ENCODE data around the gene USP12.
"Not testable (repeated sequence)": the region's sequence is repeated elsewhere in the genome, so short reads cannot be mapped to it uniquely, and the experiment has no call there.

USP12 gene

GRCh38 chr13:27171244-27171826 is at the start of gene USP12:
Gene USP12 (minus strand): TSS chr13:27171811. CDS start chr13:27171639, 172 bp downstream.
- peak; percentile 43 to 63 for DNase-seq

- no peak for DNase-seq
These were observed 48.0 kb upstream of the USP12 start for GRCh38 chr13:27219611-27220010.

GRCh38 chr13:27218861-27219260 is 47.2 kb upstream of the USP12 start:
- not testable (repeated sequence) for DNase-seq

- DNase-seq, result not testable (repeated sequence)
These were observed 46.2 kb upstream of the USP12 start for GRCh38 chr13:27217791-27218190.

- DNase-seq, result not testable (repeated sequence)
These were observed 41.8 kb upstream of the USP12 start for GRCh38 chr13:27213386-27213785.

GRCh38 chr13:27211771-27212364 is 40.3 kb upstream of the USP12 start:
- DNase-seq, result no peak

- DNase-seq, result no peak
These were observed 39.7 kb upstream of the USP12 start for GRCh38 chr13:27211271-27211670.

GRCh38 chr13:27208514-27208913 is 36.9 kb upstream of the USP12 start:
- DNase-seq, result no peak

GRCh38 chr13:27203854-27204253 is 32.2 kb upstream of the USP12 start:
- no peak for DNase-seq

GRCh38 chr13:27203186-27203585 is 31.6 kb upstream of the USP12 start:
- no peak for DNase-seq

GRCh38 chr13:27201661-27202060 is 30.1 kb upstream of the USP12 start:
- DNase-seq, result no peak

GRCh38 chr13:27200413-27201070 is 28.9 kb upstream of the USP12 start:
- DNase-seq, result peak; percentile 24 to 39

GRCh38 chr13:27199696-27200095 is 28.1 kb upstream of the USP12 start:
- DNase-seq, result no peak

GRCh38 chr13:27199211-27199610 is 27.6 kb upstream of the USP12 start:
- no peak for DNase-seq

GRCh38 chr13:27194895-27195764 is 23.5 kb upstream of the USP12 start:
- peak; percentile 32 to 46 for DNase-seq

- DNase-seq, result no peak
These were observed 22.6 kb upstream of the USP12 start for GRCh38 chr13:27194209-27194608.

GRCh38 chr13:27193496-27193895 is 21.9 kb upstream of the USP12 start:
- no peak for DNase-seq

- DNase-seq, result no peak
These were observed 21.4 kb upstream of the USP12 start for GRCh38 chr13:27192973-27193372.

- not testable (repeated sequence) for DNase-seq
These were observed 20.8 kb upstream of the USP12 start for GRCh38 chr13:27192367-27192766.

GRCh38 chr13:27189192-27189591 is 17.6 kb upstream of the USP12 start:
- no peak for DNase-seq

- no peak for DNase-seq
These were observed 16.6 kb upstream of the USP12 start for GRCh38 chr13:27188239-27188638.

GRCh38 chr13:27186295-27186694 is 14.7 kb upstream of the USP12 start:
- no peak for DNase-seq

- DNase-seq, result no peak
These were observed 12.0 kb upstream of the USP12 start for GRCh38 chr13:27183561-27184147.
